T-helper 2 cell treated with Interferon-gamma antibody and Interleukin-4, amounts not matched to agents 5 μg/mL and 100 μg/mL, for 36 hours (primary cell): Measurements from ENCODE around the gene AIG1.

Experiments used
- DNase-seq: peaks from one replicate; pipeline ENCODE4 v3.0.0; 2021; ENCODE audit warnings: low spot score
- H3K27ac Mint-ChIP-seq: one replicate; pipeline ENCODE4 v1.8.0; 2021; ENCODE audit warnings: mild to moderate bottlenecking, mixed read lengths
- H3K27me3 Mint-ChIP-seq: one replicate; pipeline ENCODE4 v1.8.0; 2021; ENCODE audit warnings: low read depth, mixed read lengths
- H3K36me3 Mint-ChIP-seq: one replicate; pipeline ENCODE4 v1.8.0; 2021; ENCODE audit warnings: low read depth, mixed read lengths
- H3K4me1 Mint-ChIP-seq: one replicate; pipeline ENCODE4 v1.8.0; 2021; ENCODE audit warnings: low read depth, mixed read lengths
- H3K4me3 Mint-ChIP-seq: one replicate; pipeline ENCODE4 v1.8.0; 2022; ENCODE audit warnings: mild to moderate bottlenecking, moderate library complexity, mixed read lengths
- H3K9me3 Mint-ChIP-seq: one replicate; pipeline ENCODE4 v1.8.0; 2021; ENCODE audit warnings: mixed read lengths

The AIG1 gene

DNA sequence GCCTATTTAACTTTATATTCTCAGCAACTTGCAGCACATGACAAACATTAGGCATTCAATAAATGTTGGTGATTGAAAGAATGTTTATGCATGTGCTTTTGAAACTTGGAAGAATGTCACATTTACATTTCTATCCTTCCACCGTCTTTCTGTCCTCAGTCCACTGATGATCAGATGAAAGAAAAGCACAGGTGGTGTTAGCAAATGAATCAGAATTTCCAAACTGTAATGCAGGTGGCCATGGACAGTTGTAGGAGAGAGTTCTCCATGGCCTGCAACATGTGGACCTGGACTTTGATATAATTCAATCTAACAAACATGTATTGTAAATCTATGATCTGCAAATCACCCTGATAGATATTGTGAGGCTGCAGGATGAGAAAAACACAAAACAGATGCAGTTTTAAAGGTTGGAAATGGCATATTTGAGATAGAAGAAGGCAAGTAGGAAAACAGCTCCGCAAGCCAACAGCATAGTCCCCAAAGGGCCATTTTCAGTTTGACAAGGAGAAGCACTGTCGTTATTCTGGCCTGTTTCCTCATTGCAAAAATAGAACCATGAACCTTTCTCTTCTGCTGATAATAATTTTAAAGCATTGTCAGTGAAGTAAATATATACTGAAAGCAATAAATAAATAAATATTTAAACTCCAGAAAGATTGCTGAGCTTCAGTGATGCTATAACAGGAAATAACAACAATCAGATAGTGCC, 119.4 kb downstream of the AIG1 start:
- no peaks in the 10 kb centered on the region for H3K27me3 Mint-ChIP-seq
- H3K4me3 Mint-ChIP-seq: no peak overlapping the region
- no peak overlapping the region for H3K27ac Mint-ChIP-seq
- no peaks in the 10 kb centered on the region for H3K4me1 Mint-ChIP-seq
- H3K9me3 Mint-ChIP-seq: peaks cover 8% of the 10 kb centered on the region
- DNase-seq: no peak
- H3K36me3 Mint-ChIP-seq: no peaks in the 10 kb centered on the region

- Mint-ChIP-seq H3K36me3 (no peaks in the 10 kb centered on the region), H3K27me3 (no peaks in the 10 kb centered on the region), H3K27ac (no peak overlapping the region), H3K4me1 (no peaks in the 10 kb centered on the region), H3K9me3 (peaks cover 4% of the 10 kb centered on the region), H3K4me3 (no peak overlapping the region)
- no peak for DNase-seq
Observed at GRCh38 chr6:143180826-143181225, 120.1 kb downstream of the AIG1 start.

DNA sequence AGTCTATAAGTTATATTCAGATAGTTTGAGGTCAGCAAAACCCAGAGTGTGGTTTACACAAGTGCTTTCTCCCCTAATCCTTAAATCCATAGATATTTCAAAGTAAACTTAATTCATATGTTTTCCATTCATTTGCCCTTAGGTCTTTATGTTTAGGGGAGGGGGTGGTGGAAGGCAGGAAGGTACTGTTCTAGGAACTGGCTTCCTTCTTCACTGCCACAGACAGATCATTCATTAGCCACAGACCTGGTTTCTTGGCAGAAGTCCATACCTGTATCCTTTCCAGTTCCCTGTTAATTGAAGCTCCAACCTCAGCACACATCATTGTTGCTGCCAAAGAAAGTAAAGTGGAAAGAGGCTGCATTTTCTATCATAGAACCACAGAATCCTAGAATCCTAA, 123.0 kb downstream of the AIG1 start:
- Mint-ChIP-seq H3K27me3 (no peaks in the 10 kb centered on the region), H3K36me3 (no peaks in the 10 kb centered on the region), H3K4me1 (no peaks in the 10 kb centered on the region), H3K9me3 (no peaks in the 10 kb centered on the region), H3K4me3 (no peak overlapping the region), H3K27ac (no peak overlapping the region)
- no peak for DNase-seq

- no peaks in the 10 kb centered on the region for H3K27me3 Mint-ChIP-seq
- DNase-seq: no peak
- H3K4me3 Mint-ChIP-seq: no peak overlapping the region
- no peak overlapping the region for H3K27ac Mint-ChIP-seq
- H3K4me1 Mint-ChIP-seq: no peaks in the 10 kb centered on the region
- no peaks in the 10 kb centered on the region for H3K36me3 Mint-ChIP-seq
- no peaks in the 10 kb centered on the region for H3K9me3 Mint-ChIP-seq
Observed at GRCh38 chr6:143185288-143185687, 124.6 kb downstream of the AIG1 start.

GRCh38 chr6:143187238-143187923, 126.7 kb downstream of the AIG1 start:
- Mint-ChIP-seq H3K4me3 (no peak overlapping the region), H3K36me3 (no peaks in the 10 kb centered on the region), H3K9me3 (no peaks in the 10 kb centered on the region), H3K27ac (no peak overlapping the region), H3K27me3 (no peaks in the 10 kb centered on the region), H3K4me1 (no peaks in the 10 kb centered on the region)
- no peak for DNase-seq

DNA sequence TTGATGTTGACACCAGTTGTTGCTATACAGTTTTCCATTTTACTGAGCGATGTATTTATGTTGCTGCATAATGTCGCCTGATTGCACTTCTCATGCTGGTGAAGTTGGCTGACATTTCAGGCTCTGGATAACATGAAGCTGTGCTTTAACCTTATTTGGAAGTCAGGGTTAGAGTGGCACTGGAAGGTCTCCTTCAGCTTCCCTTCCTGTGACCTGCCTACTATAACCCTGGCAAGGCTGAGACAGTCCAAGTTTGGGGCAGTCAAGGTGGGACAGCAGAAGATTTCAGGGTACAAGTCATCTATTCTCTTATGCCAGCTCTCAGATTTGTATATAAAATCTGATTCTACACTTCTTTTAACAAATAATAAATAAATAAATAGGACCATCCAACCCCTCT, 127.6 kb downstream of the AIG1 start:
- Mint-ChIP-seq H3K27ac (no peak overlapping the region), H3K9me3 (no peaks in the 10 kb centered on the region), H3K4me3 (no peak overlapping the region), H3K27me3 (no peaks in the 10 kb centered on the region), H3K36me3 (no peaks in the 10 kb centered on the region), H3K4me1 (no peaks in the 10 kb centered on the region)
- DNase-seq: no peak

DNA sequence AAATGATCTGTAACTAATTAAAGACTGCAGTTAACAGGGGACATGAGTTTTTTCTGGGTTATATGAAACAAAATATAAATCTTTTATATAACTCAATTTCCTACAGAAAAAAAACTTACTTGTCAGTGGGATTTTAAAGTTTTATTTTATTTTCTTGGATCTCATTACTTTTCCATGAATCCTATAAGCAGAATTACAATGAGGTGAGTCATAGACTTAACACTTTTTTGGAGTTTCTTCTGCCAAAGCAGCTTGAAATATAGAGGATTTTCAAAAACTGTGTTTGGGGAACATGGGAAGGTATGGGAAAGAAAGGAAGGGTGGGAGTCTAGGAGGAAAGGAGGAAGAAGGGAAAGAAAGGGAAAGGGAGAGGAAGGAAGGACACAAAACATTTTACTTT, 130.7 kb downstream of the AIG1 start:
- H3K36me3 Mint-ChIP-seq: no peaks in the 10 kb centered on the region
- H3K4me1 Mint-ChIP-seq: no peaks in the 10 kb centered on the region
- no peak for DNase-seq
- H3K9me3 Mint-ChIP-seq: no peaks in the 10 kb centered on the region
- no peak overlapping the region for H3K27ac Mint-ChIP-seq
- no peaks in the 10 kb centered on the region for H3K27me3 Mint-ChIP-seq
- no peak overlapping the region for H3K4me3 Mint-ChIP-seq

GRCh38 chr6:143192766-143193165, 132.1 kb downstream of the AIG1 start:
- no peak overlapping the region for H3K27ac Mint-ChIP-seq
- no peaks in the 10 kb centered on the region for H3K9me3 Mint-ChIP-seq

GRCh38 chr6:143193571-143194094, 132.9 kb downstream of the AIG1 start:
- no peak overlapping the region for H3K27ac Mint-ChIP-seq
- H3K9me3 Mint-ChIP-seq: no peaks in the 10 kb centered on the region
- DNase-seq: no peak
- H3K4me1 Mint-ChIP-seq: no peaks in the 10 kb centered on the region
- no peak overlapping the region for H3K4me3 Mint-ChIP-seq
- no peaks in the 10 kb centered on the region for H3K27me3 Mint-ChIP-seq
- H3K36me3 Mint-ChIP-seq: no peaks in the 10 kb centered on the region

More at GRCh38 chr6:143192766-143193165, 132.1 kb downstream of the AIG1 start:
- no peak for DNase-seq
- no peaks in the 10 kb centered on the region for H3K27me3 Mint-ChIP-seq
- no peak overlapping the region for H3K4me3 Mint-ChIP-seq
- H3K4me1 Mint-ChIP-seq: no peaks in the 10 kb centered on the region
- no peaks in the 10 kb centered on the region for H3K36me3 Mint-ChIP-seq

DNA sequence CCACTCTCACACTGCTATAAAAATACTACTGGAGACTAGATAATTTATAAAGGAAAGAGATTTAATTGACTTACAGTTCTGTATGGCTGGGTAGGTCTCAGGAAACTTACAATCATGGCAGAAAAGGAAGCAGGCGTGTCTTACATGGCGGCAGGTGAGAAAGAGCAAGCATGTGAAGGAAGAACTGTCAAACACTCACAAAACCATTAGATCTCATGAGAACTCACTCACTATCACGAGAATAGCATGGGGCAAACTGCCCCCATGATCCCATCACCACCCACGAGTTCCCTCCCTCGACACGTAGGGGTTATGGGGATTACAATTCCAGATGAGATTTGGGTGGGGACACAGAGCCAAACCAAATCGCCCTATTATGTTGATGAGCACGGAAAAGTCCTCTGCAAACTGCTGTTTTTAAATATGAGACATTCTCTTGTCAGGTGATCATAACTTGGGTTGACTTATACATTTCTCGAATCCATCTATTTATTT, 133.5 kb downstream of the AIG1 start:
- H3K27ac Mint-ChIP-seq: no peak overlapping the region
- H3K36me3 Mint-ChIP-seq: no peaks in the 10 kb centered on the region
- no peak for DNase-seq
- no peaks in the 10 kb centered on the region for H3K9me3 Mint-ChIP-seq
- H3K4me1 Mint-ChIP-seq: no peaks in the 10 kb centered on the region
- H3K4me3 Mint-ChIP-seq: no peak overlapping the region
- H3K27me3 Mint-ChIP-seq: no peaks in the 10 kb centered on the region

DNA sequence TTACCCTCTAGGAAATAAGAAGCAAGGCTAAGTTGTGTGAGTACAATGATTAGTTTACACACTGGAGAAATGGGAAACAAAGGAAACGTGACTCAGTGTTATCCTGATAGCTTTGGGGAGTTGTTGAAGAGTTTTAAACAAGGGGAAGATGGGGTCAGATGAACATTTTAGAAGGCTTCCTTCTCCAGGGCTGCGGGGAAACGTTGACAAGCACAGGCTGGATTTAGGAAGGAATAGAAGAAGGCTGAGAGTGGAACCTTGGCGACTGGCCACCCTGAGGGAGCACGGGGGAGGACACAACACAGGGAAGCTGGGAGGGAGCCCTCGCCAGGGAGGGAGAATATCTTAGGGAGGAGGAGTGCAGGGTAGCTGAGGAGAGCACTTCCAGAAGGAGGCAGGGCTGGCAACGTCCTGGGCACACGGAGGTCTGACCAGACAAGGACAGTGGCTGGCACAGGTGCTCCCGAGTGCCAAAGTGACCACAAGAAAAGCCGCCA, 134.7 kb downstream of the AIG1 start:
- Mint-ChIP-seq H3K9me3 (no peaks in the 10 kb centered on the region), H3K4me1 (no peaks in the 10 kb centered on the region), H3K36me3 (no peaks in the 10 kb centered on the region), H3K27me3 (no peaks in the 10 kb centered on the region), H3K4me3 (no peak overlapping the region), H3K27ac (no peak overlapping the region)
- DNase-seq: no peak

DNA sequence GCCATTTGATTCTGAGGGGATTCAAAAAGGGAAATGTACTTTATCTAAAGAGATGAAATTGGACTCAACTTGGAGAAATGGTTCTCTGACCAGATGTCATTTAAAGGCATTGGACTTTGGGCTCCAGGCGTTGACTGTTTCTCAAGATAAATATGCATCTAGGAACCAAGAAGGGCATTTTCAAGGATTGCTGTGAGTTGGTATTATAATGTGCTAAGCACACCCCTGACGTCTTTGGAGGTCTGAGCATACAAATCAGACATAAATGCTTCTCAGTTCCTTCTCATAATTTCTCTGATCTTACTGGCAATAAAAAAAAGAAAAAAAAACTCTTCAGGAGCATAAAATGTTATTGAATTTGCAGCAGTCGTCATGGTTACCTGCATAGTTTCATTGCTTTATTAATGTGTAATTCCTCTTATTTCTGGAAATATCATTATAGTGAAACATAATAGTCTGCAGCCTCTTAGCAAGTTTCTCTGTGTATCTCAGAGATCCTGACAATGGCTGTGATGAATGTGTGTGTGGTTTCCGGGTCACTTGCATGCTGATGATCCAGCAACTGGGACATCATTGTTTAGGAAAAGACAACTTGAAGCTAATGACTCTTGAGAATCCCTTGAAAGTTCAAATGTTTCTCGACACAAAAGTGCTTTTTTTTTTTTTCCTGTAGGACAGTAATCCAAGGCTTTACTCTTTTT, 136.0 kb downstream of the AIG1 start:
- no peaks in the 10 kb centered on the region for H3K36me3 Mint-ChIP-seq
- H3K27ac Mint-ChIP-seq: no peak overlapping the region
- DNase-seq: no peak
- no peak overlapping the region for H3K4me3 Mint-ChIP-seq
- no peaks in the 10 kb centered on the region for H3K9me3 Mint-ChIP-seq
- H3K27me3 Mint-ChIP-seq: no peaks in the 10 kb centered on the region
- no peaks in the 10 kb centered on the region for H3K4me1 Mint-ChIP-seq

DNA sequence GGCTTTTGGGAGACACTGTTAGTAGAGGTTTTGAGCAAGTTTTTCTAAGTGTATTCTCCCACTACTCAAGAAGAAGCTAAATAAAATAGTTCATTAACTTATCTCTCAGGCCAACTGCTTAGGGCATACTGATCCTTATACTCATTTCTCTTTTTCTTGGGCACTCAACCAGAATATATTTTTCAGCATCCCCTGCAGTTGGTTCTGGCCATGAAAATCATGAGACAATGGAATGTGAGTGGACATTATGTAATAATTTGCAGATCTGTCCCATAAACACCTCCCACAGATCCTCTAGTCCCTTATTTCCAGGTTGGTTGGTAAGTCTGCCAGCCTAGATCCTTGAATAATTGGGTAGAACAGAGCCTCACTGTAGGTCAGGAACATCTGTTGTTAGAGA, 136.7 kb downstream of the AIG1 start:
- Mint-ChIP-seq H3K4me1 (no peaks in the 10 kb centered on the region), H3K9me3 (no peaks in the 10 kb centered on the region), H3K27ac (no peak overlapping the region), H3K36me3 (no peaks in the 10 kb centered on the region), H3K27me3 (no peaks in the 10 kb centered on the region), H3K4me3 (no peak overlapping the region)
- DNase-seq: no peak

DNA sequence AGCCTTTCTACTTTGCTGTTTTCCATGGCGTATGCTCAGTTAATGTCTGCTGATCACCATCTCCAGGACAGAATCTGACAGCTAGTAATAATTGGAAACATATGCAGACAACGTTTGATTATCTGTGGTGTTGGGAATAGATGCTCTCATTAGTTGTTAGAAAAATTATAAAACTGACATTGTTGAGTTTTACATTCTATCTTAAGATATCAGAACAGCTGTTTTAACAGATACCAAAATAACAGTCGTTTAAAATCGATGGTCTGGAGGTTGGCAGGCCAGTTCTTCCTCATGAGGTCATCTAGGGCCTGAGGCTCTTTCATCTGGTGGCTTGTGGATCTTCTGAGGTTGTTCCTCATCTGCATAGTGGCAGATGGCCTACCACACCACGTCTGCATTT, 137.6 kb downstream of the AIG1 start:
- Mint-ChIP-seq H3K27me3 (no peaks in the 10 kb centered on the region), H3K9me3 (no peaks in the 10 kb centered on the region), H3K4me1 (no peaks in the 10 kb centered on the region), H3K4me3 (no peak overlapping the region), H3K27ac (no peak overlapping the region), H3K36me3 (no peaks in the 10 kb centered on the region)
- no peak for DNase-seq
